HepG2 (cell line): ENCODE data around the gene BBOF1. TPM values are rescaled to one million over a fixed set of nuclear protein-coding genes. Genes with fewer than 3 reads are reported as not detected.

Experiments
- EZH2 ChIP-seq: conservative IDR thresholded peaks from 2 replicates; pipeline ENCODE4 v1.6.1; 2012; ENCODE audit warnings: mild to moderate bottlenecking, low read depth, low read length, moderate library complexity
- FOXO1 ChIP-seq: sonication (generic); formaldehyde crosslinking; IDR thresholded peaks from 2 replicates; pipeline ENCODE4 v1.4.0; 2020; ENCODE audit warnings: missing genetic modification reagents
- JDP2 ChIP-seq: sonication (generic); formaldehyde crosslinking; IDR thresholded peaks from 2 replicates; pipeline ENCODE4 v1.8.1; 2022; ENCODE audit warnings: missing genetic modification reagents, borderline replicate concordance
- POGZ ChIP-seq: sonication (generic); formaldehyde crosslinking; IDR thresholded peaks from 2 replicates; pipeline ENCODE4 v1.4.0; 2020; ENCODE audit warnings: mild to moderate bottlenecking, missing genetic modification reagents
- PRDM4 ChIP-seq: sonication (generic); formaldehyde crosslinking; IDR thresholded peaks from 2 replicates; pipeline ENCODE4 v1.9.0; 2021; ENCODE audit warnings: missing genetic modification reagents, borderline replicate concordance
- THAP8 ChIP-seq: sonication (generic); formaldehyde crosslinking; IDR thresholded peaks from 2 replicates; pipeline ENCODE4 v1.5.1; 2020; ENCODE audit warnings: missing genetic modification reagents, mild to moderate bottlenecking, borderline replicate concordance
- ZFP41 ChIP-seq: sonication (generic); formaldehyde crosslinking; IDR thresholded peaks from 2 replicates; pipeline ENCODE4 v1.4.0; 2020; ENCODE audit warnings: mild to moderate bottlenecking, missing genetic modification reagents, borderline replicate concordance
- ZNF235 ChIP-seq: sonication (generic); formaldehyde crosslinking; IDR thresholded peaks from 2 replicates; pipeline ENCODE4 v1.8.1; 2023; ENCODE audit warnings: mild to moderate bottlenecking, missing genetic modification reagents, borderline replicate concordance
- ZNF446 ChIP-seq: sonication (generic); formaldehyde crosslinking; IDR thresholded peaks from 2 replicates; pipeline ENCODE4 v1.5.0; 2020; ENCODE audit warnings: mild to moderate bottlenecking, missing genetic modification reagents
- ZNF609 ChIP-seq: sonication (generic); formaldehyde crosslinking; IDR thresholded peaks from 2 replicates; pipeline ENCODE4 v1.4.0; 2020; ENCODE audit warnings: mild to moderate bottlenecking, missing genetic modification reagents, borderline replicate concordance
- ZNF652 ChIP-seq: IDR thresholded peaks from 2 replicates; pipeline ENCODE4 v1.6.1; 2016; ENCODE audit warnings: low read depth, borderline replicate concordance
- ZZZ3 ChIP-seq: sonication (generic); formaldehyde crosslinking; IDR thresholded peaks from 2 replicates; pipeline ENCODE4 v1.4.0; 2020; ENCODE audit warnings: missing genetic modification reagents, mild to moderate bottlenecking, borderline replicate concordance
- polyA plus RNA-seq, 8 experiments: library from polyadenylated mRNA; depleted of rRNA in 3 of 8; stranded (reverse) in 7 of 8; unstranded in 1 of 8; fragments of >200 nt; fragmentation: Illumina TruSeq in 4 of 8; extraction: Trizol in 4 of 8; gene quantifications; 2 replicates each; pipeline versions ENCODE4 v1.2.1 to v1.2.3, GENCODE V29; 2011 to 2016; ENCODE audit warnings: low read depth in 4 of 8, missing spikeins in 1 of 8, mixed read lengths in 1 of 8; ENCODE audit not compliant: insufficient read depth in 1 of 8
- total RNA-seq, 5 experiments: library from RNA; depleted of rRNA; stranded (reverse); fragments of >200 nt; fragmentation: Illumina TruSeq; extraction: Trizol; gene quantifications; 2 replicates each; pipeline ENCODE4 v1.2.3, GENCODE V29; 2016; ENCODE audit warnings: low read depth in 1 of 5
- TF ChIP-seq, protein P1 (sequence below): sonication (generic); formaldehyde crosslinking; IDR thresholded peaks from 2 replicates; pipeline ENCODE4 v1.4.0; 2020; ENCODE audit warnings: low read depth, mild to moderate bottlenecking, missing genetic modification reagents
- TF ChIP-seq, protein P2 (sequence below): sonication (generic); formaldehyde crosslinking; IDR thresholded peaks from 2 replicates; pipeline ENCODE4 v1.4.0; 2020; ENCODE audit warnings: missing genetic modification reagents, borderline replicate concordance

The BBOF1 gene
- total and polyA plus RNA-seq, 2 of the 13 experiments (the other 11 are each of a cell fraction or from before 2014, with no cell fraction given): 1.6 to 2.3 TPM

- TF ChIP-seq PRDM4 (CRISPR knock-in tag): no peak
- TF ChIP-seq, protein P1, sequence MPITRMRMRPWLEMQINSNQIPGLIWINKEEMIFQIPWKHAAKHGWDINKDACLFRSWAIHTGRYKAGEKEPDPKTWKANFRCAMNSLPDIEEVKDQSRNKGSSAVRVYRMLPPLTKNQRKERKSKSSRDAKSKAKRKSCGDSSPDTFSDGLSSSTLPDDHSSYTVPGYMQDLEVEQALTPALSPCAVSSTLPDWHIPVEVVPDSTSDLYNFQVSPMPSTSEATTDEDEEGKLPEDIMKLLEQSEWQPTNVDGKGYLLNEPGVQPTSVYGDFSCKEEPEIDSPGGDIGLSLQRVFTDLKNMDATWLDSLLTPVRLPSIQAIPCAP (CRISPR knock-in tag): no peak
- no peak for TF ChIP-seq ZZZ3 (CRISPR knock-in tag)
- no peak for TF ChIP-seq EZH2
- no peak for TF ChIP-seq ZNF446 (CRISPR knock-in tag)
- TF ChIP-seq, protein P2, sequence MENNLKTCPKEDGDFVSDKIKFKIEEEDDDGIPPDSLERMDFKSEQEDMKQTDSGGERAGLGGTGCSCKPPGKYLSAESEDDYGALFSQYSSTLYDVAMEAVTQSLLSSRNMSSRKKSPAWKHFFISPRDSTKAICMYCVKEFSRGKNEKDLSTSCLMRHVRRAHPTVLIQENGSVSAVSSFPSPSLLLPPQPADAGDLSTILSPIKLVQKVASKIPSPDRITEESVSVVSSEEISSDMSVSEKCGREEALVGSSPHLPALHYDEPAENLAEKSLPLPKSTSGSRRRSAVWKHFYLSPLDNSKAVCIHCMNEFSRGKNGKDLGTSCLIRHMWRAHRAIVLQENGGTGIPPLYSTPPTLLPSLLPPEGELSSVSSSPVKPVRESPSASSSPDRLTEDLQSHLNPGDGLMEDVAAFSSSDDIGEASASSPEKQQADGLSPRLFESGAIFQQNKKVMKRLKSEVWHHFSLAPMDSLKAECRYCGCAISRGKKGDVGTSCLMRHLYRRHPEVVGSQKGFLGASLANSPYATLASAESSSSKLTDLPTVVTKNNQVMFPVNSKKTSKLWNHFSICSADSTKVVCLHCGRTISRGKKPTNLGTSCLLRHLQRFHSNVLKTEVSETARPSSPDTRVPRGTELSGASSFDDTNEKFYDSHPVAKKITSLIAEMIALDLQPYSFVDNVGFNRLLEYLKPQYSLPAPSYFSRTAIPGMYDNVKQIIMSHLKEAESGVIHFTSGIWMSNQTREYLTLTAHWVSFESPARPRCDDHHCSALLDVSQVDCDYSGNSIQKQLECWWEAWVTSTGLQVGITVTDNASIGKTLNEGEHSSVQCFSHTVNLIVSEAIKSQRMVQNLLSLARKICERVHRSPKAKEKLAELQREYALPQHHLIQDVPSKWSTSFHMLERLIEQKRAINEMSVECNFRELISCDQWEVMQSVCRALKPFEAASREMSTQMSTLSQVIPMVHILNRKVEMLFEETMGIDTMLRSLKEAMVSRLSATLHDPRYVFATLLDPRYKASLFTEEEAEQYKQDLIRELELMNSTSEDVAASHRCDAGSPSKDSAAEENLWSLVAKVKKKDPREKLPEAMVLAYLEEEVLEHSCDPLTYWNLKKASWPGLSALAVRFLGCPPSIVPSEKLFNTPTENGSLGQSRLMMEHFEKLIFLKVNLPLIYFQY (CRISPR knock-in tag): no peak; the same call in 1 of the 2 replicates
- no peak for TF ChIP-seq JDP2 (CRISPR knock-in tag)
- no peak for TF ChIP-seq ZNF652
- TF ChIP-seq ZNF609 (CRISPR knock-in tag): peak; percentile 19; the same call in 1 of the 2 replicates
- no peak for TF ChIP-seq ZNF235 (CRISPR knock-in tag)
- TF ChIP-seq THAP8: no peak
- no peak for TF ChIP-seq ZFP41
- TF ChIP-seq POGZ: no peak; the same call in 1 of the 2 replicates
- TF ChIP-seq FOXO1 (CRISPR knock-in tag): peak; percentile 26; the same call in 1 of the 2 replicates
Measured at GRCh38 chr14:73995977-73996378, 23.2 kb upstream of the BBOF1 start (continued).
